H9 (cell line): ENCODE measurements around the gene PTPRB. TPM values are rescaled to one million over a fixed set of nuclear protein-coding genes. Genes with fewer than 3 reads are reported as not detected.

ENCODE experiments used
- DNase-seq: peaks from one replicate; pipeline ENCODE4 v3.0.0-alpha.2; 2017
- H2AFZ ChIP-seq: one replicate; pipeline ENCODE4 v1.6.1; 2013; ENCODE audit warnings: mild to moderate bottlenecking, low read length, control low read depth, moderate library complexity
- H2AK5ac ChIP-seq: 2 replicates; pipeline ENCODE4 v1.6.1; 2013; ENCODE audit warnings: low read length, control low read depth, mixed read lengths; ENCODE audit not compliant: insufficient read length
- H2BK120ac ChIP-seq: one replicate; pipeline ENCODE4 v1.6.1; 2013; ENCODE audit warnings: low read depth, mild to moderate bottlenecking, low read length, control low read depth, inconsistent platforms; ENCODE audit not compliant: poor library complexity, severe bottlenecking
- H2BK12ac ChIP-seq: 2 replicates; pipeline ENCODE4 v1.6.1; 2013; ENCODE audit warnings: low read length, control low read depth, mixed read lengths, low read depth; ENCODE audit not compliant: insufficient read length
- H2BK15ac ChIP-seq: 2 replicates; pipeline ENCODE4 v1.6.1; 2013; ENCODE audit warnings: low read depth, low read length, control low read depth
- H2BK20ac ChIP-seq: one replicate; pipeline ENCODE4 v1.6.1; 2013; ENCODE audit warnings: low read depth, mild to moderate bottlenecking, low read length, control low read depth, inconsistent platforms; ENCODE audit not compliant: poor library complexity, severe bottlenecking
- H2BK5ac ChIP-seq: 2 replicates; pipeline ENCODE4 v1.6.1; 2013; ENCODE audit warnings: low read length, control low read depth, mixed read lengths; ENCODE audit not compliant: insufficient read length
- H3K14ac ChIP-seq: 2 replicates; pipeline ENCODE4 v1.6.1; 2013; ENCODE audit warnings: low read length, control low read depth; ENCODE audit not compliant: insufficient read depth
- H3K18ac ChIP-seq: 2 replicates; pipeline ENCODE4 v1.6.1; 2013; ENCODE audit warnings: low read depth, mild to moderate bottlenecking, mixed read lengths, low read length, control low read depth; ENCODE audit not compliant: insufficient read length
- H3K23ac ChIP-seq: 2 replicates; pipeline ENCODE4 v1.6.1; 2013; ENCODE audit warnings: low read length, control low read depth, mixed read lengths, low read depth; ENCODE audit not compliant: insufficient read length
- H3K23me2 ChIP-seq: 2 replicates; pipeline ENCODE4 v1.6.1; 2013; ENCODE audit warnings: low read depth, mild to moderate bottlenecking, mixed read lengths, low read length, control low read depth; ENCODE audit not compliant: insufficient read length, poor library complexity, severe bottlenecking
- H3K27ac ChIP-seq: 2 replicates; pipeline ENCODE4 v1.5.1; 2013; ENCODE audit warnings: low read length, control low read depth, mixed read lengths, low read depth; ENCODE audit not compliant: insufficient read length
- H3K27me3 ChIP-seq: 2 replicates; pipeline ENCODE4 v1.6.1; 2013; ENCODE audit warnings: low read length, control low read depth, inconsistent platforms; ENCODE audit not compliant: insufficient read depth
- H3K4ac ChIP-seq: 2 replicates; pipeline ENCODE4 v1.6.1; 2013; ENCODE audit warnings: low read depth, mild to moderate bottlenecking, control low read depth, inconsistent platforms, low read length, moderate library complexity
- H3K4me1 ChIP-seq: 2 replicates; pipeline ENCODE4 v1.6.1; 2013; ENCODE audit warnings: low read length, control low read depth, inconsistent platforms; ENCODE audit not compliant: insufficient read depth
- H3K4me2 ChIP-seq: 2 replicates; pipeline ENCODE4 v1.6.1; 2013; ENCODE audit warnings: low read length, control low read depth, mixed read lengths; ENCODE audit not compliant: insufficient read length, insufficient read depth
- H3K56ac ChIP-seq: 2 replicates; pipeline ENCODE4 v1.6.1; 2013; ENCODE audit warnings: low read depth, mild to moderate bottlenecking, mixed read lengths, low read length, control low read depth; ENCODE audit not compliant: insufficient read length
- H3K79me1 ChIP-seq: 2 replicates; pipeline ENCODE4 v1.6.1; 2013; ENCODE audit warnings: low read depth, mild to moderate bottlenecking, moderate library complexity, low read length, control low read depth, inconsistent platforms; ENCODE audit not compliant: insufficient read depth, poor library complexity, severe bottlenecking
- H3K79me2 ChIP-seq: 2 replicates; pipeline ENCODE4 v1.6.1; 2013; ENCODE audit warnings: low read length, control low read depth, inconsistent platforms; ENCODE audit not compliant: insufficient read depth
- H3K9ac ChIP-seq: 2 replicates; pipeline ENCODE4 v1.6.1; 2013; ENCODE audit warnings: low read length, control low read depth, mixed read lengths; ENCODE audit not compliant: insufficient read length; ENCODE audit errors: extremely low read depth
- H3K9me3 ChIP-seq: one replicate; pipeline ENCODE4 v1.6.1; 2013; ENCODE audit warnings: low read depth, low read length, inconsistent platforms; ENCODE audit not compliant: control insufficient read depth
- H3T11ph ChIP-seq: one replicate; pipeline ENCODE4 v1.6.1; 2013; ENCODE audit warnings: mild to moderate bottlenecking, low read length, control low read depth, inconsistent platforms
- H4K20me1 ChIP-seq: one replicate; pipeline ENCODE4 v1.6.1; 2013; ENCODE audit not compliant: control insufficient read depth, insufficient read length, insufficient read depth
- H4K5ac ChIP-seq: 2 replicates; pipeline ENCODE4 v1.6.1; 2013; ENCODE audit warnings: low read depth, mild to moderate bottlenecking, mixed read lengths, low read length, control low read depth; ENCODE audit not compliant: insufficient read length
- H4K8ac ChIP-seq: replicated peaks from 2 replicates; pipeline ENCODE4 v1.6.1; 2013; ENCODE audit warnings: low read length, control low read depth, mixed read lengths, low read depth; ENCODE audit not compliant: insufficient read length
- H4K91ac ChIP-seq: 2 replicates; pipeline ENCODE4 v1.6.1; 2013; ENCODE audit warnings: low read depth, mild to moderate bottlenecking, moderate library complexity, mixed read lengths, low read length, control low read depth; ENCODE audit not compliant: insufficient read length
- H3K27ac Mint-ChIP-seq, 3 experiments: 2 replicates in 2 of 3; 3 replicates in 1 of 3; pipeline ENCODE4 v1.8.0; 2020 to 2021; ENCODE audit warnings: mixed read lengths in 3 of 3, mild to moderate bottlenecking in 1 of 3, moderate library complexity in 1 of 3
- H3K27me3 Mint-ChIP-seq: 2 replicates; pipeline ENCODE4 v1.8.0; 2021; ENCODE audit warnings: low read depth, mild to moderate bottlenecking, moderate library complexity, mixed read lengths
- H3K36me3 Mint-ChIP-seq, 3 experiments: 2 replicates in 2 of 3; 3 replicates in 1 of 3; pipeline ENCODE4 v1.8.0; 2020 to 2021; ENCODE audit warnings: low read depth in 3 of 3, mixed read lengths in 3 of 3; ENCODE audit not compliant: insufficient read depth in 1 of 3
- H3K4me1 Mint-ChIP-seq, 2 experiments: 2 replicates each; pipeline ENCODE4 v1.8.0; 2020; ENCODE audit warnings: mixed read lengths in 2 of 2
- H3K4me3 Mint-ChIP-seq, 2 experiments: 2 replicates in 1 of 2; 3 replicates in 1 of 2; pipeline ENCODE4 v1.8.0; 2020 to 2021; ENCODE audit warnings: mild to moderate bottlenecking in 2 of 2, mixed read lengths in 2 of 2, moderate library complexity in 1 of 2
- H3K9me3 Mint-ChIP-seq, 2 experiments: 2 replicates in 1 of 2; 3 replicates in 1 of 2; pipeline ENCODE4 v1.8.0; 2020; ENCODE audit warnings: mild to moderate bottlenecking in 2 of 2, mixed read lengths in 2 of 2, moderate library complexity in 1 of 2
- CTCF ChIP-seq: fragments of 200-600 bp; sonication (generic); conservative IDR thresholded peaks from 3 replicates; pipeline ENCODE4 v1.8.0; 2021; ENCODE audit warnings: antibody characterized with exemption, mild to moderate bottlenecking
- WGBS: extraction: QIAGEN DNeasy Blood & Tissue Kit; methylation state at CpG from one replicate; pipeline ENCODE4 v1.1.7; 2013; ENCODE audit warnings: missing lambda C conversion rate, low lambda C conversion rate, mixed read lengths; ENCODE audit not compliant: insufficient read length; ENCODE audit errors: extremely low coverage; 5-methylcytosine and 5-hydroxymethylcytosine counted together
- total RNA-seq: library from RNA; stranded (reverse); gene quantifications from 2 replicates; pipeline ENCODE4 v1.2.1, GENCODE V29; 2021

Gene PTPRB
- total RNA-seq, 1 experiment from 2014 or later: 1.4 TPM

GRCh38 chr12:70508178-70508577, 129.1 kb downstream of the PTPRB start:
- Mint-ChIP-seq H3K36me3 (peaks cover 14 to 19% (median 18%) of the 10 kb centered on the region in 3 experiments), H3K27ac (no peak overlapping the region), H3K9me3 (peaks cover 13 to 21% of the 10 kb centered on the region in 2 experiments), H3K4me3 (no peak overlapping the region), H3K27me3 (peaks cover 12% of the 10 kb centered on the region), H3K4me1 (peaks cover 17 to 23% of the 10 kb centered on the region in 2 experiments)
- Histone ChIP-seq H3K23me2 (no peaks in the 10 kb centered on the region), H4K91ac (no peak overlapping the region), H2BK120ac (no peak overlapping the region), H3K4me2 (no peak overlapping the region), H3K79me2 (no peaks in the 10 kb centered on the region), H2BK20ac (no peak overlapping the region), H4K5ac (no peak overlapping the region), H2BK12ac (no peak overlapping the region), H2AFZ (no peak overlapping the region), H3K23ac (no peak overlapping the region), H4K20me1 (no peaks in the 10 kb centered on the region), H3K4me1 (no peaks in the 10 kb centered on the region), H3K9ac (no peak overlapping the region), H3K18ac (no peak overlapping the region), H3K27me3 (no peaks in the 10 kb centered on the region), H3K56ac (no peak overlapping the region), H3K4ac (no peak overlapping the region), H3K9me3 (no peaks in the 10 kb centered on the region), H3K79me1 (no peaks in the 10 kb centered on the region), H3K14ac (no peak overlapping the region), H3T11ph (no peak overlapping the region), H2BK5ac (no peak overlapping the region), H2AK5ac (no peak overlapping the region), H3K27ac (no peak overlapping the region), H4K8ac (no peak overlapping the region), H2BK15ac (no peak overlapping the region)
- WGBS: no CpG with 5 or more reads among the region's 1 CpG
- no peak for DNase-seq
- no peak for TF ChIP-seq CTCF
